Right kidney (tissue), 1 donor: Measurements from ENCODE around the gene OSBP2.

Experiments
- DNase-seq: peaks from one replicate; pipeline ENCODE4 v3.0.0-alpha.2; 2016

The OSBP2 gene

GRCh38 chr22:30882184-30882717 lies 187.6 kb downstream of the OSBP2 start:
- DNase-seq = no peak

- no peak for DNase-seq
Observed at GRCh38 chr22:30882974-30883533, 188.4 kb downstream of the OSBP2 start.

GRCh38 chr22:30883586-30884145 lies 189.0 kb downstream of the OSBP2 start:
- DNase-seq = no peak

GRCh38 chr22:30884211-30885000 lies 189.7 kb downstream of the OSBP2 start:
- DNase-seq = no peak

- no peak for DNase-seq
Observed at GRCh38 chr22:30885001-30885366, 190.3 kb downstream of the OSBP2 start.

GRCh38 chr22:30885591-30885990 lies 190.9 kb downstream of the OSBP2 start:
- DNase-seq = no peak

- DNase-seq = no peak
Observed at GRCh38 chr22:30887453-30887852, 192.8 kb downstream of the OSBP2 start.

- no peak for DNase-seq
Observed at GRCh38 chr22:30887861-30888260, 193.2 kb downstream of the OSBP2 start.

- DNase-seq = no peak
Observed at GRCh38 chr22:30889268-30889995, 194.8 kb downstream of the OSBP2 start.

GRCh38 chr22:30889996-30890480 lies 195.4 kb downstream of the OSBP2 start:
- DNase-seq = no peak

GRCh38 chr22:30890686-30891442 lies 196.2 kb downstream of the OSBP2 start:
- no peak for DNase-seq

- no peak for DNase-seq
Observed at GRCh38 chr22:30891443-30891755, 196.7 kb downstream of the OSBP2 start.

- no peak for DNase-seq
Observed at GRCh38 chr22:30891781-30892180, 197.1 kb downstream of the OSBP2 start.

GRCh38 chr22:30892286-30892685 lies 197.6 kb downstream of the OSBP2 start:
- no peak for DNase-seq

- no peak for DNase-seq
Observed at GRCh38 chr22:30892731-30893221, 198.1 kb downstream of the OSBP2 start.

- DNase-seq = no peak
Observed at GRCh38 chr22:30893434-30894370, 199.0 kb downstream of the OSBP2 start.

- DNase-seq = no peak
Observed at GRCh38 chr22:30894371-30894740, 199.7 kb downstream of the OSBP2 start.

- DNase-seq = no peak
Observed at GRCh38 chr22:30902496-30903357, 208.1 kb downstream of the OSBP2 start.

GRCh38 chr22:30903876-30904460 lies 209.3 kb downstream of the OSBP2 start:
- DNase-seq = no peak
